Nephron progenitor cell (in vitro differentiated cells): ENCODE results near the gene B4GALT2.

Source experiments
- DNase-seq: peaks from one replicate; pipeline ENCODE4 v3.0.0; 2021
- H3K27ac Mint-ChIP-seq: 2 replicates; pipeline ENCODE4 v1.8.0; 2021; ENCODE audit warnings: mild to moderate bottlenecking, moderate library complexity, mixed read lengths
- H3K27me3 Mint-ChIP-seq: 2 replicates; pipeline ENCODE4 v1.8.0; 2021; ENCODE audit warnings: mild to moderate bottlenecking, low read depth, mixed read lengths; ENCODE audit not compliant: poor library complexity
- H3K36me3 Mint-ChIP-seq: 2 replicates; pipeline ENCODE4 v1.8.0; 2021; ENCODE audit warnings: low read depth, mixed read lengths
- H3K4me1 Mint-ChIP-seq: 2 replicates; pipeline ENCODE4 v1.8.0; 2021; ENCODE audit warnings: mixed read lengths
- H3K4me3 Mint-ChIP-seq: 2 replicates; pipeline ENCODE4 v1.8.0; 2021; ENCODE audit warnings: mild to moderate bottlenecking, moderate library complexity, mixed read lengths
- H3K9me3 Mint-ChIP-seq: 2 replicates; pipeline ENCODE4 v1.8.0; 2021; ENCODE audit warnings: mild to moderate bottlenecking, moderate library complexity, mixed read lengths
- TF ChIP-seq, protein P1 (sequence below): fragments of 200-600 bp; sonication (generic); IDR thresholded peaks from 2 replicates; pipeline ENCODE4 v1.5.0; 2021; ENCODE audit warnings: antibody characterized with exemption

The B4GALT2 gene

DNA sequence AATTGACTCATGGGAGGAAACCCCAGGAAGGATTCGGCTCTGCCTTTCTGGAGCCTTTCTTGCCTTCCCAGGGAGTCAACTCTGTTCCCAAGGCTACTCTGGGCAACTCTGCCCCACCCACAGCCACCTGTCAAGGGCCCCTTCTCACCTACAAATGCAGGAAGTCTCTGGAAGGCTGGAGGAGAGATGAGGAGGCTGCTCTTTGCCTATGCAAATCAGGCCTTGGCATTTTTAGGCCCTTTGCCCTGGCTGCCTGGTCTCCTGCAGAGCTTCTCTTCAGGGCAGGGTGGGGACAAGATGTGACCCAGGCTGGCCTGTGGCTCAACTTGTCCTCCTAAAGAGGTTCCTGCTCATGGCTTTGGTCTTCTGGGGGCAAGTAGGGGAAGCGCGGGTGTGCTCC is 46.8 kb downstream of the B4GALT2 start:
- Mint-ChIP-seq H3K9me3 (no peaks in the 10 kb centered on the region), H3K27ac (no peak overlapping the region), H3K36me3 (peaks cover 21% of the 10 kb centered on the region), H3K27me3 (peaks cover 3% of the 10 kb centered on the region), H3K4me3 (no peak overlapping the region), H3K4me1 (peaks cover 23% of the 10 kb centered on the region)
- TF ChIP-seq, protein P1, sequence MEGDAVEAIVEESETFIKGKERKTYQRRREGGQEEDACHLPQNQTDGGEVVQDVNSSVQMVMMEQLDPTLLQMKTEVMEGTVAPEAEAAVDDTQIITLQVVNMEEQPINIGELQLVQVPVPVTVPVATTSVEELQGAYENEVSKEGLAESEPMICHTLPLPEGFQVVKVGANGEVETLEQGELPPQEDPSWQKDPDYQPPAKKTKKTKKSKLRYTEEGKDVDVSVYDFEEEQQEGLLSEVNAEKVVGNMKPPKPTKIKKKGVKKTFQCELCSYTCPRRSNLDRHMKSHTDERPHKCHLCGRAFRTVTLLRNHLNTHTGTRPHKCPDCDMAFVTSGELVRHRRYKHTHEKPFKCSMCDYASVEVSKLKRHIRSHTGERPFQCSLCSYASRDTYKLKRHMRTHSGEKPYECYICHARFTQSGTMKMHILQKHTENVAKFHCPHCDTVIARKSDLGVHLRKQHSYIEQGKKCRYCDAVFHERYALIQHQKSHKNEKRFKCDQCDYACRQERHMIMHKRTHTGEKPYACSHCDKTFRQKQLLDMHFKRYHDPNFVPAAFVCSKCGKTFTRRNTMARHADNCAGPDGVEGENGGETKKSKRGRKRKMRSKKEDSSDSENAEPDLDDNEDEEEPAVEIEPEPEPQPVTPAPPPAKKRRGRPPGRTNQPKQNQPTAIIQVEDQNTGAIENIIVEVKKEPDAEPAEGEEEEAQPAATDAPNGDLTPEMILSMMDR: no peak
- no peak for DNase-seq

GRCh38 chr1:44027320-44027719 is 48.3 kb downstream of the B4GALT2 start:
- H3K4me1 Mint-ChIP-seq: peaks cover 32% of the 10 kb centered on the region
- TF ChIP-seq, protein P1: no peak

GRCh38 chr1:44029260-44029910 is 50.4 kb downstream of the B4GALT2 start:
- DNase-seq: no peak
- Mint-ChIP-seq H3K27ac (peak overlapping the region; percentile 83), H3K4me1 (peaks cover 49% of the 10 kb centered on the region), H3K9me3 (no peaks in the 10 kb centered on the region), H3K36me3 (peaks cover 11% of the 10 kb centered on the region), H3K4me3 (peak overlapping the region; percentile 91), H3K27me3 (peaks cover 8% of the 10 kb centered on the region)
- TF ChIP-seq, protein P1: no peak

More at GRCh38 chr1:44027320-44027719, 48.3 kb downstream of the B4GALT2 start:
- Mint-ChIP-seq H3K27ac (no peak overlapping the region), H3K27me3 (peaks cover 8% of the 10 kb centered on the region), H3K9me3 (no peaks in the 10 kb centered on the region), H3K4me3 (no peak overlapping the region), H3K36me3 (peaks cover 15% of the 10 kb centered on the region)
- no peak for DNase-seq

DNA sequence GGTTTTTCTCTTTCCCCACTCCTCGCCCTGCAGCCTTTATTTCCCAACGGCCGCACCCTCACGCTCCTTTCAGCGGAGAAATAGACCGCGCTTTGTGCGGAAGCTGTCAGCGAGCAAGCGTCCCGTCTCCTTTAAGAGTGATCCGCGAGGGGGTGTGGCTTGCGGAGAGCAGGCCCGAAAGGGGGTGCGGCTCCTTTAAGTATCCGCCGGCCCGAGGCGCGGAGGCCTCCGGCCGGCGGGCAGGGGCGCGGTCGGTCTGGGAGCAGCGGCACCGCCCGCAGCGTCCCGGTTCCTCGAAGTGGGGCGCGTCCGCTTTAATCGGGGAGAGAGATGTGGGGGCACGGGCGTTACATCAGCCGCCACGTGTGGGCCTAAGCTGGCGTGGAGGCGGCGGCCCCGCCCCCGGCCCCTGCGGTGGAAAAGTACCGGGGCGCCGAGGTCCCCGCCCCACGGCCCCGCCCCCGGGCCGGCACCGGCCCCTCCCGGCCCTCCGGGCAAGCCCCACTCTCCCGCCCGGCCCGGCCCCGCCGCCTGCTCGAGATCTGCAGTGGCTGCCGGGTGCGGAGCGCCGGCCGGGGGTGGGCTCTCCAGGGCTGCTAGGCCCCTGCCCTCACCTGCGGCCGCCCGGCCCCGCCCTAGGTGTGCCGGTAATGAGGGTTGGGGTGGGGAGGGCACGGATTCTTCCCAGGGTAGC is 51.0 kb downstream of the B4GALT2 start:
- Mint-ChIP-seq H3K9me3 (no peaks in the 10 kb centered on the region), H3K27me3 (peaks cover 8% of the 10 kb centered on the region), H3K4me3 (peak overlapping the region; percentile 91), H3K4me1 (peaks cover 51% of the 10 kb centered on the region), H3K36me3 (peaks cover 6% of the 10 kb centered on the region), H3K27ac (peak overlapping the region; percentile 83)
- TF ChIP-seq, protein P1: no peak
- peak; percentile 89 for DNase-seq

GRCh38 chr1:44030605-44031251 is 51.7 kb downstream of the B4GALT2 start:
- TF ChIP-seq, protein P1: peak; percentile 15
- peaks cover 8% of the 10 kb centered on the region for H3K27me3 Mint-ChIP-seq
- peak; percentile 77 for DNase-seq
- no peak overlapping the region for H3K27ac Mint-ChIP-seq
- peaks cover 57% of the 10 kb centered on the region for H3K4me1 Mint-ChIP-seq
- H3K36me3 Mint-ChIP-seq: peaks cover 5% of the 10 kb centered on the region
- H3K4me3 Mint-ChIP-seq: peak overlapping the region; percentile 85
- H3K9me3 Mint-ChIP-seq: no peaks in the 10 kb centered on the region
